Measurements from ENCODE around the gene EXOC3L2.
"Not testable (repeated sequence)": the region's sequence is repeated elsewhere in the genome, so short reads cannot be mapped to it uniquely, and the experiment has no call there.

The EXOC3L2 gene

DNA sequence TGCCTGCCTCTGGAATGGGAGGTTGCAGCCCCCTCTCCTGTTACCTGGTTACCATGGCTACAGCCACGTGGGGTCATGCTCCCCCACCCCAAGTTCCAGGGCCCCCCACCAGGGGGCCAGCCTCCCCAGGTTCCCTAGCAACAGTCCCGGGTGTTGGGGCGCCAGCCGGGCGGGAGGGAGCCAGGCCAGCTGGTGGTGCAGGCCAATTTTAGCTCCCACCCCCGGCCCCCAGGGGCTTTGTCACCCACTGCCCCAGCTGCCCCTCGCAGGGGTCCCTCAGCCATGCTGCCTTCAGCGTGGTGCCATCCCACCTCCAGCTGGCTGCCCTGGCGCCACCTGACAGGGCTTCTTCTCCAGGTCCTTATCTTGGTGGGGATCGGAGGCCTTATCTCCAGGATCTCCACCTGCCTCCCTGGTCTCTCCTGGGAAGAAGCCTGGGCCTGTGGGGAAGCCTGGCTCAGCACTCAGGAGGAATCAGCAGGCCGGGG is 8.9 kb upstream of the EXOC3L2 start:
- DNase-seq = no peak

DNA sequence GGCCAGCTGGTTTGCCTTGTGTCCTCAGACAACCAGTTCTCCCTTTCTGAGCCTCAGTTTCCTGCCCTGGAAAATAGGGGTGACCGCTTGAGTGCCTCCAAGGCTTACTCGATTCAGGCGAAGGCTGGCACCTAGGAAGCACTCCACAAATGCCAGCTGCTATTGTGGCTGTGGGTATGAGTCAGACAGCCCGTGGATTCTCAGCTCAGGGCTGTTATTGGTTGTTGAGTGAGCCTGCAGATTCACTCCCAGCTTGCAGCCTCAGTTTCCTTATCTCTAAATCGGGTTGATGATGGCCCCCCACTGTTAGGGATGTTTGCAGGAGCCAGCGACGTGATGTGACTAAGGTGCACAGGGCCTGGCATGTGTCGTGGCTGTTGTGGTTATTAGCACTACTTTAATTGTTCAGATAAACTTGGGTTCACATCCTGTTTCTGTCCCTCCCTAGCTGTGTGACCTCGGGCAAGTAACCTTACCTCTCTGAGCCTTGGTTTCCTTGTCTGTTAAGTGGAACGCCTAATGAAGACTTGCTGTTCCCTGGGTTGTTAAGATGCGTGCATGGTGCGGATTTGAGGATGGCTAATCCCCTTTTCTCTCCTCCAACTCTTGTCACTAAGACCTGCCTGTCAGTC is 8.3 kb upstream of the EXOC3L2 start:
- DNase-seq = no peak

DNA sequence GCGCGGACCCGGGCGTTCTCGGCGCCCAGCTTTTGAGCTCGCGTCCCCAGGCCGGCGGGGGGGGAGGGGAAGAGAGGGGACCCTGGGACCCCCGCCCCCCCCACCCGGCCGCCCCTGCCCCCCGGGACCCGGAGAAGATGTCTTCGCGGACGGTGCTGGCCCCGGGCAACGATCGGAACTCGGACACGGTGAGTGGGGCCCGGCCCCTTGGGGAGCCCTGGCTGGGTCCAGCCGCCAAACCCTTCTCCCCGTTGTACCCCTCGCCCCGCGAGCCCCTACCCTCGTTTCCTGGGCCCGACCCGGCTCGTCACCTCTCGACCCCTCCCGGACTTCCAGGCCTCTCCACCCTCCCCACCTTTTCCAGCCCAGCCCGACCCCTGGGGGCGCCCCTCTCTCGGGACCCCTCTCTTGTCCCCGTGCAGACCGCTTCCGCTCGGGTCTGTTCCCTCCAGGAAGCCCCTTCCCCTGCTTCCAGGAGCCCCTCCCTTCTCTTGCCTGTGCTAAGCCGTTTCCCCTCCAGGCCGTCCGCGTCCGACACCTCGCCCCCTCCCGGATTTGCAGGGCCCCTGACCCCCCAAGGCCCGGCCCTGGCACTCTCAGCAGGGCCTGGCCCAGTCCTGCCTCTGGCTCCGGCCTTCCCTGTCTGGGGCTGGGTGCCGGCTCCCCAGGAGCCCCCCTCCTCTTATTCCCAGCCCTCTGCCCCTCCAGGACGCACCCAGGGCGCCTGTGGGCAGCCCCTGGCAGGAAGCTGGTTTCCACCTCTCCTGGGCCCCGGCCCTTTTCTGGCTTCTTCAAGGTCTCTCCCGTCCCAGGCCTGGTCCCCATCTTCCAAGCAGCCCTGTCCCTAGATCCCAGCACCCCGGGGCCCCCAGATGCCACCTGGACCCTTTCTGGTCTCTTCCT is 6.5 kb upstream of the EXOC3L2 start:
- no peak for DNase-seq

DNA sequence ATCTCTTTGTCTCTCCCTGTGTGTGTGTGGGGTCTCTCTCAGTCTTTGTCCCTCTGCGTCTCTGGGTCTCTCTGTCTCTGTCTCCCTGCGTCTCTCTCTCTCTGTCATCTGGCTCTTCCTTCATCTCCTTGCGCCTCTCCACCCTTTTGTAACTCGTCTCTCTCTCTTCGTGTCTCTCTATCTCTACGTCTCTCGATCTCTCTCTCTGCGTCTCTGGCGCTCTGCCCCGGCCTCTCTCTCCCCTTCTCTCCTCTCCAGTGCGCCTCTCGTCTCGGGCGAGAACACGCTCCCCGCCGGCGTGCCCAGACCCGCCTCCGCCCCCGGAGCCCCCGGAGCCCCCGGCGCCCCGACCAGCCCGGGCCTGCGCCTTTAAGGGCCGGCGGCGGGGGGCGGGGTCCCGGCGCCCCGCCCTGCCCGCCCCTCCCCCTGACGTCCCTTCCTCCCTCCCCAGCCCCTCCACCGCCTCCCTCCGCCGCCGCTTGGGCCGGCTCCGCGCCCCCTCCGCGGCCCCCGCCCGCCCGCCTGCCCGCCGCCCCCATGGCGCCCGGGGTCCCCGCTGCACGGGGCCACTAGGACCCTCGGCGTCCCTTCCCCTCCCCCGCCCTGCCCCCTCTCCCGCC is 5.7 kb upstream of the EXOC3L2 start, which contains the start of gene MARK4:
TSS of gene MARK4 (plus strand) at position 440 of the 620 bp plus-strand sequence. CDS start 318 bp downstream, outside the sequence.
- peak; percentile 42 for DNase-seq

DNA sequence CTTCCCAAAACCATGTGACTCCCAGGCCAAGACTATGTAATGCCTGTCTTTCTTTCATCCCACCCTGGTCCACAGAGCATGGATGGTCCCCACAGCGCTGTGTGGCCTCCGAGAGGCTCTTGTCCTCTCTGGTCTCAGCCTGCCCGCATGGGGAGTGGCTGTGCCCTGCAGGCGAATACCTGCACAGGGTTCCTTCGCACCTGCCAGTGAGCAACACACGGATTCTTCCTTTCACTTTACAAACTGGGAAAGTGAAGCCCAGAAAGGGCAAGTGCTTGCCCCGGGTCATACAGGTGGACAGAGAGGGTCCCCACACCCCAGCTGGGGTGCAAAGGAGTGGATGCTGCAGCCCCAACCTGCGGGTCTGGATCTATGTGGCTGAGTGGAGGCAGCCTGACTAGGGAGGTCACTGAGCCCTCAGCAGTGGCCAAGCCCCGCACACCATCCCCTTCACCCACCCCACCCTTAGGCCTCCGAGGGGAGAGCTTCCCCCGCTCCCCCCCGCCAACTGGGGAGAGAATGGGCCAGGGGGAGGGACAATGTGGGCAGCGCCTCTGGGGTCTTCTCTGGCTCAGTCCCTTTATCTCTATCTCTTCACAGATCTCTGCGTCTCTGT is 5.1 kb upstream of the EXOC3L2 start:
- DNase-seq = no peak

DNA sequence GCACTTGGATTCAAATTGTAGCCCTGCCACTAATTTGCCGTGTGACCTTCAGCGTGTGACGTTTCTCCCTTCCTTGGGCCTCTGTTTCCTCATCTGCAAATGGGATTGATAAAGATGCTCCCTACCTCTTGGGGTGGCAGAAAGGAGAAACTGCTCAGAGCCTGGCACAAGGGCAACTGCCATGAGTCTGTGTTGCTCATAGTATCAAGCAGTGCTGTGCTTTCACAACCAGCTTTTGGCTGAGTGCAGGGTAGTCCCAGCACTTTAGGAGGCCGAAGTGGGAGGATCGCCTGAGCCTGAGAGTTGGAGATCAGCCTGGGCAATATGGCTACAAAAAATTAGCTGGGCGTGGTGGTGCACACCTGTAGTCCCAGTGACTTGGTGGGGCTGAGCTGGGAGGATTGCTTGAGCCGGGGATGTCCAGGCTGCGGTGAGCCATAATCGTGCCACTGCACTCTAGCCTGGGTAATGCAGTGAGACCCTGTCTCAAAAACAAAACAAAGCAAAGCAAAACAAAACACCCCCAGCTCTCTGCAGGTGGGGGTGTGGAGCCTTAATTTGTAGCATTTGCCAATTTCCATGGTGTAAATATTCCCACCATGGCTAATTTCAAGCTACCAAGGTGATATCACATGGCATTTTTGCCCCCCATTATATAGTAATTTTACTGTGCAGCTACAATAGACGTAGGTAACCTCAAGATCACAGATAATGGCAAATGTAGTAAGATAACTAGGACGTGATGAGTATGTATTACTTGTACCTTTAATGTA is 4.2 kb upstream of the EXOC3L2 start:
- DNase-seq = no peak

DNA sequence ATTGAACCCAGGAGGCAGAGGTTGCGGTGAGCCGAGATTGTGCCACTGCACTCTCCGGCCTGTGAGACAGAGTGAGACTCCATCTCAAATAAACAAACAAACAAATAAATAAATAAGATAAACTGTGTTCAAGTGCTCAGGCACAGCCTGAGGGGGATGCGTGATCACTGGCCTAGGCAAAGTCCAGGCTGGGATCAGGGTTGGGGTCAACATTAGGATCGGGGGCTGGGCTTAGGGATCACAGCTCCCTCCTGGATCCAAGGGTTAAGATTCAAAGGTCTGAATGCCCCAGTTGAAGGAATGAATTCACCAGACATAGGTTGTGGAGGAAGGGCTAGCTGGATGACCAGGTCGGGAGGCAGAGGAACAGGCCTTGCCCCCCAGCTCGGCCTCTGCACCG is 1.9 kb upstream of the EXOC3L2 start:
- no peak for DNase-seq

DNA sequence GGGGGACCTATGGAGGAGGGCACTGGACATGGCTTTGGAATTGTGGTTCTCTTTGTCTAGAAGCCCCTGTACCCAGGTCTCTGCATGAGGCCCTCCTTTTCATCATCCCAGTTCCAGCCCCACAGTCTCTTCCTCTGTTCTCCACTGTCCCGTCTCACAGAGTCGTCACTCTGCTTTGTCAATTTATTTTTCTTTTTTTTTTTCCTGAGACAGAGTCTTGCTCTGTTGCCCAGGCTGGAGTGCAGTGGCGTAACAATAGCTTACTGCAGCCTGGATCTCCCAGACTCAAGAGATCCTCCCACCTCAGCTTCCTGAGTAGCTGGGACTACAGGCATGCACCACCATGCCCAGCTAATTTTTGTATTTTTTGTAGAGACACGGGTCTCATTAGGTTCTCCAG is 619 bp upstream of the EXOC3L2 start:
- no peak for DNase-seq

DNA sequence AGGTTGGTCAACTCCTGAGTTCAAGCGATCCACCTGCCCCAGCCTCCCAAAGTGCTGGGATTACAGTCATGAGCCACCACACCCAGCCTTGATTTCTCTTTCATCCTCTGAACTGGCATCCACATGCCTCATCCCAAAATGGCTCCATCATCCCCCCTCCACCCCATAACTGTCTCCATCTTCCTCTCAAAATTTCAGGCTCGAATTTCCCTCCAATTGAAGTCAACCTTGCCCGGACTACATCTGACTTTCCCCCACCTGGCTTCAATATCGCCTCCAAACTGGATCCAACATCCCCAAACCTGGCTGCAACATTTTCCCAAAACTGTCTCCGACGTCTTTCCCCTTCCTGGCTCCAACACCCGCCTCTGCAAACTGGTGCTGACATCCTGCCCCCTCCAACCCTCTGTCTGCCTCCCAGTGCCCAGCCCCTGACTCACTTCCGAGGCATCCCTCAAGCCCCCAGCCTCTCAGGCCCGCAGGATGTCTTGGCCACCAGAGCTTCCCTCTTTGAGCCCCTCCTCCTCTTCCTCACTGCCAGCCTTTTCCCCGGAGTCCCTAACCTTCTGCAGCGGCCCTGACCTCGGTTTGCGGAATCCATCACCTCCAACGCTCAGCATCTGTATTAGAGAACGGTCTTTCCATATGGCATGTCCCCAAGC is 943 bp downstream of the EXOC3L2 start:
- no peak for DNase-seq

DNA sequence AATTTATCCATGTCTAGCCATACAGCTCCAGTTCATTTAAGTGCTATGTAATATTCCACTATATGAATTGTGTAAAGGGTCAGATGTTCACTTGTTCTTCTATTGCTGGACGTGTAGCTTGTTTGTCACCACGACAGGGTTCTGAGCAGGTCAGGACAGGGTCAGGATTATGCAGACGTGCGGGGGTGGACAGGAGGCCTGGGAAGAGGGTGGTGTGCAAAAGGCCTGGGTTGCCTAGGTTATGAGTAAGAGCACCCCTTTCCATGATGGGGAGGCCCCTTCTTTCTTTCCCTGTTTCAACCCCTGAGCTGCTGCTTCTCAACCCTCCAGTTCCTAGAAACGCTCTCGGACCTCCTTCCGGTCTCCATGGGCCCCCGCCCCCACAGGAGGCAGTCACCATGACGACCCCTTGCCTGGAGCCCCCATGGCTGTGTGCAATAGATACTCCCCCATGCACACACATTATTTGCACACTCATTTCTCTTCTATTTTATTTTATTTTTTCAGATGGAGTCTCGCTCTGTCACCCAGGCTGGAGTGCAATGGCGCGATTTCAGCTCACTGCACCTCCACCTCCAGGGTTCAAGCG is 2.0 kb downstream of the EXOC3L2 start:
- no peak for DNase-seq

DNA sequence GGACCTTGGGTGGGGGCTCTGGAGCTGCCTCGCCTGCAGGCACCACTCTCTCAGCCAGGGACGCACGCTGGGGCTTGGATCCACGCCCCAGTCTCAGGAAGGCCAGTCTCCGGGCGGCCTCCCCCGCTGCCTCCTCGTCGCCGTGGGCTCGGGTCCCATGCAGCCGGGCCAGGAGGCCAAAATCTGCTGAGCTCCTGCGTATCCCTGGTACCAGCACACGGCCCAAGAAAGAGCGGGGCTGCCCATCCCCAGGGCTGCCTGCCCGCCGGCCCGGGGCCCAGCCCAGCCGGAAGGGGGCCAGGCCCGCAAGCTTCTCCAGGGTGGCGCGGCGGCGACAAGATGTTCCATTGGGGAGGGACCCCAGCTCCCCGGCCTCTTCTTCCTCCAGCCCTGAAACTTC is 6.7 kb downstream of the EXOC3L2 start:
- DNase-seq = no peak

DNA sequence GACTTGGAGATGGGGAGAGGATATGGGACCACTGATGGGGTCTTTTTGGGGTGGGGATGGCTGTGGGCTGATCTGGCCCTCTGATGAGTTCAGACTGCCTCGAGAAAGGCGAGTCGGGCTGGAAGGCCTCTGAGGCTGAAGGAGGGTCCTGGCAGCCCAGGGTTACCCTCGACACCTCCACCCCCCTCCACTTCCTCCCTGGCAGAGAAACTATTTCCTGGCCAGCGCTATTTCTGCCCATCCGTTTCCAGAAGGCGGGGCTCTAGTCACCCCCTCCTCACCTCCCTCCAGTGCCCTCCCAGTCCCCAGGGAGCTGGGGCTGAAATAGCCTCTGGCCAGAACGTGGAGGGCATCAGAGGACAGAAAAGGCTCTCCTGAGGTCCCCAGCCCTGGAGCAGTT is 9.7 kb downstream of the EXOC3L2 start:
- DNase-seq = no peak

DNA sequence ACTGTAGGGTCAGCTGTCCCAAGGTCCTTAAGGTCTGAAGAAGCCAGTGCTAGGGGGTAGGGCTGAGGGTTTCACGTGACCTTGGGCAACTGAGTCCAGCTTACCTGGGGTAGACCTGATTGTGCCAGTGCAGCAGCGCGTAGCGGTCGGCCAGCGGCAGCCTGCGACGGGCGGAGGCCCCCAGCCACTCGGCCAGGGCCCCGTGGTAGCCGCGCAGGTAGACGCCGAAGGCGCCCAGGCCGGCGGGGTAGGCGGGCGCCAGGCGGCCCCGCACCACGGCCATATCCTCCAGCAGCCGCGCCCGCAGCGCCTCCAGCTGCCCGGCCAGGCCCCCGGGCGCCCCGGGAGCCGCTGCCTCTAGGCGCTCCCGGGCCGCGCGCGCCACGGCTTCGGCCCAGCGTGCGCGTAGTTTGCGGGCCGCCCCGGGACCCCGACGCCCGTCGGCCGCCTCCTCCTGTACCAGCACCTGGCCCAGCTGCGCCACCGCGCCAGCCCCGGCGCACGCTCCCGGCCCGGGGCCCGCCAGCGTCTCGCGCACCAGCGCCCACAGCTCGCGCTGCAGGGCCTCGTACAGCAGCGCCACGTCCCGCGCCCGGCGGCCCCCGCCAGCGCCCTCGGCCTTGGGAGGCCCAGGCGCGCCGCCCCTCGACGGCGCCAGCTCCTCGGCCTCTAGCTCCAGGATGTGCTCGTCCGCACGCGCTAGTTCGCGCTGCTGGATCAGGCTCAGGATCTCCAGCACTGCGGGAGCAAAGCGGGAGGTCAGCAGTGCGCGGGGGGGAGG is 10.9 kb downstream of the EXOC3L2 start:
- no peak for DNase-seq

DNA sequence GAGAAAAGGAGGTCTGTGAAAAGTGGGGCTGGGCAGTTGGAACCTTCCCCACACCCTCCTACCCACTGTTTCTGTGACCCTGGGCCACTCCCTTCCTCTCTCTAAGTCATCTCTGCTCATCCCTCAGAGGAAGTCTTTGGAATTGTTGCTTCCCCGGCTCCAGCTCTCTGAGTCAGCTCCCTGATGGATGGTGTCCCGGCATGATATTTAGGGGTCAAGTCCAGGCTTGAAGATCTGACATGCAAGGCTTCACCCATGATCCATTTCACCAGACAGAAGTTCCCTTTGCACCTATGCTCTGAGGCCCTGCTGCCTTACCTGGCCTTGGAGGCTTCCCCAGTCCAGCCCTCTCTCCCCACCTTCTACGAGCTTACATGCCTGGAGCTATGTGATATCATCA is 13.3 kb downstream of the EXOC3L2 start:
- no peak for DNase-seq

DNA sequence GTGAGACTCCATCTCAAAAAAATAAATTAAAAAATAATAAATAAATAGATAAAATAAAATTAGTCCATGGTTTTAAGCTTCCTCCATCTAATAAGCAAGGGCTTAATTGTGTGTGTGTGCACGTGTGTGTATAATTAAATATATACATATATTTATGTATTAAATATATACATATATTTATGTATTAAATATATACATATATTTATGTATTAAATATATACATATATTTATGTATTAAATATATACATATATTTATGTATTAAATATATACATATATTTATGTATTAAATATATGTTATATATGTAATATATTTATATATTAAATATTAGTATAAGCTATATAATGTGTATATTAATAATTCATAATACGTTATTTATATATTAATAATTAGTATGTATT is 16.2 kb downstream of the EXOC3L2 start:
- DNase-seq = not testable (repeated sequence)

DNA sequence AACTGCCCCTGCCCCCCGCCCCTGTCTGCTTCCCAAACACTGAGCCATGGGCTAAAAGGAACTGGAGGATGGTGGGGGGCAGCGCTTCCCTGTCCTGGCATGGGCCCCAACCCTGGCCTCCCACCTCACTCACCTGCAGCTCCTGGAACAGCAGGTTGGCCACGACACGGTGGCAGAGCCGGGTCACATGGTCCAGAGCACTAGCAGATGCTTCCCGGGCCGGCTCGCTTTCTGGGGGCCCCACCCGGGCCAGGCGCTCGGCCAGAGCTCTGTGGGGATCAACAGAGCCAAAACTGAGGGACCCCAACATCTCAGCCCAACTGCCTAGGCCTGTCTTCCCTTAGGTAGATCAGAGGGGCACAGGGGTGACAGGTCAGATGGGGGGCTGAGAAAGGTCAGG is 20.6 kb downstream of the EXOC3L2 start:
- DNase-seq = no peak

DNA sequence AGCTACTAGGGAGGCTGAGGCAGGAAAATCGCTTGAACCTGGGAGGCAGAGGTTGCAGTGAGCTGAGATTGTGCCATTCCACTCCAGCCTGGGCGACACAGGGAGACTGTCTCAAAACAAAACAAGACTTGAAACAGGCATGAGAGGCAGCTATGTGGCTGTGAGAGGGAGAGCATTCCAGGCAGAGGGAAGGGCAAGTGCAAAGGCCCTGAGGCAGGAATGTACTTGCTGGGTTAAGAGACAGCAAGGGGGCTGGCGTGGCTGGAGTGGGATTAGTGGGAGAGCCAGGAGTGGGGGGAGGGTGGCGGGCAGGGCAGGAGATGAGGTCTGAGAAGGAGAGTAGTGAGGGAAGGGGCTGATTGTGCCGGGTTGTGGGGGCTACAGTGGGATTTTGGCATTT is 21.3 kb downstream of the EXOC3L2 start:
- no peak for DNase-seq

DNA sequence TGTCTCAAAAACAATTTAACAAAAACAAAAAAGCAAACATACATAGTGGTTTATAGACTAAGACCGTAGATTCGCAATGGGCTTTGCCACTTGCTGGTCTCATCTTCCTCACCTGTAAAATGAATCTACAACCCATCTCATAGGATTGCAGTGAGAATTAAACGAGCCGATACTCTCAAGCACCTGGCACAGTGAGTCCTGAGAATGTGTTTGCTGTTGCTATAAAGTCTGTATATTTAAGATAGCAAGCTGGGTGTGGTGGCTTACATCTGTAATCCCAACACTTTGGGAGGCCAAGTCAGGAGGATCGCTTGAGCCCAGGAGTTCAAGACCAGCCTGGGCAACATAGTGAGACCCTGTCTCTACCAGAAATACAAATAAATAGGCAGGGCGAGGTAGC is 22.5 kb downstream of the EXOC3L2 start:
- DNase-seq = no peak

DNA sequence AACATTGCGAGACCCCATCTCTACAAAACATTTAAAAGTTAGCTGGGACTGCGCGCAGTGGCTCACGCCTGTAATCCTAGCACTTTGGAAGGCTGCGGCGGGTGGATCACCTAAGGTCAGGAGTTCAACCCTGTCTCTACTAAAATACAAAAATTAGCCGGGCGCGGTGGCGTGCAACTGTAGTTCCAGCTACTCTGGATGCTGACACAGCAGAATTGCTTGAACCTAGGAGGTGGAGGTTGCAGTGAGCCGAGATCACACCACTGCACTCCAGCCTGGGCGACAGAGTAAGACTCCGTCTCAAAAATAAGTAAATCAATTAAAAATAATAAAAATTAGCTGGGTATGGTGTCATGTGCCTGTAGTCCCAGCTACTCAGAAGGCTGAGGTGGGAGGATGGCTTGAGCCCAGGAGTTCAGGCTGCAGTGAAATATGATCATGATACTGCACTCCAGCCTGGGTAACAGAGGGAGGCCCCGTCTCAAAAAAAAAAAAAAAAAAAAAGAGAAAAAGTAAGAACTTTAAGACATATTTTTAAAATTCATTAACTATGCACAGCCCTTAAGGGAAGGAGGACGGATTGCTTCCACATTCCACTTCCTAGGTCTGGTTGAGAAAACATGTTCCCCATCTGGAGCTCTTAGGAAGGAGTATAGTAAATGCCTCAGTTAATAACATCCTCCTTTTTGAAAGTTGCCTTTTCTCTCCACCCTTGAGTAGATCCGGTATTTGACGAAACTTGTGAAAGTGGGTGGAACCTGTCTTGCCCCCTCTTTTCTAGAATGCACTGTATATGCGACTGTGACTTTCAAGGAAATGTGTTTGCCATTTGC is 26.1 kb downstream of the EXOC3L2 start:
- no peak for DNase-seq

DNA sequence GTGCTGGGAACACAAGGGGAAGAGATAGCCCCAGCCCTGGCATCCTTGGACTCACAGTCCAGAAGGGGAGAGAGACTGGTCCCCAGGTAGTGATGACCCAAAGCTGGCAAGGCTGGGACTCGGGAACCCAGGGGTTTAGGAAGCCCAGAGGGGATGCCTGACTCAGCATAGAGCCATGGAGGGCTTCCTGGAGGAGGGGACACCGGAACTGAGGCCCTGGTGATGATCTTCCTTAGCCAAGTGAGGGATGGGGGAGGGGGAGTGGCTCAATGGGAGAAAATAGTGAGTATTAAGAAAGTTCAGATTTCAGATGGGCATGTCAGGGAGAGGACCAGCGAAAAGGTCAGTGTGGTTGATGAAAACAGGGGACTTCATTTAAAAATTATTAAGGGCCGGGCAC is 26.8 kb downstream of the EXOC3L2 start:
- DNase-seq = no peak

Measured in activated CD4-positive, alpha-beta T cell treated with anti-CD3 and anti-CD28 coated beads for 1 hour (primary cell).